Spleen (tissue), 11 donors: Measurements from ENCODE around the gene ZFX. TPM values are rescaled to one million over a fixed set of nuclear protein-coding genes. Genes with fewer than 3 reads are reported as not detected.

ENCODE experiments used
- DNase-seq: peaks from one replicate; pipeline ENCODE4 v3.0.0-alpha.2; 2020
- H3K27ac ChIP-seq, 8 donors: fragments of 200-600 bp; sonication (generic) in 7 of 8; 1 replicate in 4 of 8; 2 replicates in 4 of 8; pipeline versions ENCODE4 v1.5.0 to v1.8.0; 2016 to 2021; ENCODE audit warnings: inconsistent platforms in 4 of 8, mild to moderate bottlenecking in 4 of 8, moderate library complexity in 1 of 8
- H3K27me3 ChIP-seq, 7 donors: fragments of 200-600 bp; sonication (generic) in 6 of 7; replicated peaks in 1 of 7; 1 replicate in 4 of 7; 2 replicates in 3 of 7; pipeline versions ENCODE4 v1.5.0 to v1.8.0; 2016 to 2021; ENCODE audit warnings: inconsistent platforms in 3 of 7, mild to moderate bottlenecking in 1 of 7
- H3K36me3 ChIP-seq, 6 donors: fragments of 200-600 bp; sonication (generic) in 5 of 6; 1 replicate in 4 of 6; 2 replicates in 2 of 6; pipeline versions ENCODE4 v1.5.0 to v1.8.0; 2016 to 2021; ENCODE audit warnings: inconsistent platforms in 2 of 6
- H3K4me1 ChIP-seq, 6 donors: fragments of 200-600 bp; sonication (generic) in 5 of 6; 1 replicate in 3 of 6; 2 replicates in 3 of 6; pipeline versions ENCODE4 v1.5.0 to v1.8.0; 2016 to 2021; ENCODE audit warnings: inconsistent platforms in 3 of 6
- H3K4me3 ChIP-seq, 8 donors: fragments of 200-600 bp; sonication (generic) in 7 of 8; 1 replicate in 4 of 8; 2 replicates in 4 of 8; pipeline versions ENCODE4 v1.5.0 to v1.8.0; 2016 to 2021; ENCODE audit warnings: inconsistent platforms in 4 of 8, mild to moderate bottlenecking in 4 of 8, moderate library complexity in 2 of 8
- H3K9me3 ChIP-seq, 8 donors: fragments of 200-600 bp; sonication (generic) in 7 of 8; 1 replicate in 4 of 8; 2 replicates in 4 of 8; pipeline versions ENCODE4 v1.5.0 to v1.8.0; 2016 to 2021; ENCODE audit warnings: inconsistent platforms in 4 of 8
- POLR2A ChIP-seq, 3 donors: fragments of 450-650 bp; IDR thresholded peaks; one replicate each; pipeline ENCODE4 v1.5.1; 2017; ENCODE audit warnings: antibody characterized with exemption in 3 of 3, mild to moderate bottlenecking in 1 of 3
- POLR2AphosphoS5 ChIP-seq, 3 donors: sonication (generic); formaldehyde crosslinking; IDR thresholded peaks; one replicate each; pipeline ENCODE4 v1.5.1; 2017; ENCODE audit warnings: antibody characterized with exemption in 3 of 3
- WGBS, 5 donors: extraction: QIAGEN DNeasy Blood & Tissue Kit in 3 of 5; methylation state at CpG; one replicate each; pipeline versions ENCODE4 v1.1.5 to v1.1.7; 2013 to 2018; 5-methylcytosine and 5-hydroxymethylcytosine counted together
- intact Hi-C: fragments of 100-400 bp; cut with DNase I; formaldehyde crosslinking; loops from one replicate; pipeline ENCODE4 v1.15.0; 2023; ENCODE audit warnings: low total_unique reads
- polyA plus RNA-seq, 3 donors: library from polyadenylated mRNA; stranded (reverse); fragments of 200-250 nt; gene quantifications; one replicate each; pipeline ENCODE4 v1.2.1, GENCODE V29; 2013
- total RNA-seq, 7 donors: library from RNA; depleted of rRNA in 3 of 7; stranded (reverse); fragments of >200 nt in 3 of 7; fragmentation: NEBNext Ultra II Directional in 4 of 7; extraction: Animal tissue kit (Norgen Biotek cat#: 25700) in 4 of 7; gene quantifications; one replicate each; pipeline versions ENCODE4 v1.1.0 to v1.2.1, GENCODE V29; 2016 to 2021
- TF ChIP-seq, protein P1 (sequence below), 11 experiments: fragments of 200-600 bp in 7 of 11; fragments of 450-650 bp in 4 of 11; sonication (generic) in 4 of 11; IDR thresholded peaks in 8 of 11; conservative IDR thresholded peaks in 3 of 11; 1 replicate in 7 of 11; 2 replicates in 4 of 11; pipeline versions ENCODE4 v1.4.0 to v1.8.0; 2016 to 2021; ENCODE audit warnings: antibody characterized with exemption in 11 of 11, inconsistent platforms in 4 of 11, mild to moderate bottlenecking in 1 of 11
- donor health status: healthy with polysubstance abuse.
- donor health status: DM: no; HTN: no; CAD: no; lungs with moderate emphysema.
- donor health status: DM: no; HTN: no; CAD: no.
- donor health status: Bipolar disorder and iron deficiency.
- donor health status: healthy.
- donor health status: DM: no; HTN: no; CAD: no.
- donor health status: DM: yes; HTN: yes; CAD: no.

Gene ZFX
- total and polyA plus RNA-seq, 10 donors = 5.0 to 105 (median 72.2) TPM

- intact Hi-C loops = no loop called here
- no peaks in the 10 kb centered on the region for H3K27me3 ChIP-seq
- TF ChIP-seq POLR2AphosphoS5 (IDR thresholded peaks at IDR 0.05) (no peak), POLR2A (IDR thresholded peaks at IDR 0.05) (no peak)
- TF ChIP-seq, protein P1, sequence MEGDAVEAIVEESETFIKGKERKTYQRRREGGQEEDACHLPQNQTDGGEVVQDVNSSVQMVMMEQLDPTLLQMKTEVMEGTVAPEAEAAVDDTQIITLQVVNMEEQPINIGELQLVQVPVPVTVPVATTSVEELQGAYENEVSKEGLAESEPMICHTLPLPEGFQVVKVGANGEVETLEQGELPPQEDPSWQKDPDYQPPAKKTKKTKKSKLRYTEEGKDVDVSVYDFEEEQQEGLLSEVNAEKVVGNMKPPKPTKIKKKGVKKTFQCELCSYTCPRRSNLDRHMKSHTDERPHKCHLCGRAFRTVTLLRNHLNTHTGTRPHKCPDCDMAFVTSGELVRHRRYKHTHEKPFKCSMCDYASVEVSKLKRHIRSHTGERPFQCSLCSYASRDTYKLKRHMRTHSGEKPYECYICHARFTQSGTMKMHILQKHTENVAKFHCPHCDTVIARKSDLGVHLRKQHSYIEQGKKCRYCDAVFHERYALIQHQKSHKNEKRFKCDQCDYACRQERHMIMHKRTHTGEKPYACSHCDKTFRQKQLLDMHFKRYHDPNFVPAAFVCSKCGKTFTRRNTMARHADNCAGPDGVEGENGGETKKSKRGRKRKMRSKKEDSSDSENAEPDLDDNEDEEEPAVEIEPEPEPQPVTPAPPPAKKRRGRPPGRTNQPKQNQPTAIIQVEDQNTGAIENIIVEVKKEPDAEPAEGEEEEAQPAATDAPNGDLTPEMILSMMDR (IDR thresholded peaks at IDR 0.05 in 8 of 11, conservative IDR thresholded peaks at IDR 0.05 in 3 of 11) = no peak
- no peak overlapping the region for H3K27ac ChIP-seq
- H3K36me3 ChIP-seq = peaks cover 0 to 30% (median 4%) of the 10 kb centered on the region in 6 donors
- no peaks in the 10 kb centered on the region for H3K9me3 ChIP-seq
- H3K4me3 ChIP-seq = no peak overlapping the region
- WGBS, 5 donors = 74 to 89% (median 88%) methylated on average over 6 of the region's 6 CpGs
- peaks cover 0 to 53% (median 16%) of the 10 kb centered on the region in 6 donors for H3K4me1 ChIP-seq
- DNase-seq = no peak
These were observed 53.0 kb downstream of the ZFX start for GRCh38 chrX:24202465-24203031.

- intact Hi-C loops = no loop called here
- H3K4me3 ChIP-seq = no peak overlapping the region
- 86 to 94% (median 91%) methylated on average over 13 of the region's 13 CpGs for WGBS, 5 donors
- TF ChIP-seq, protein P1 (IDR thresholded peaks at IDR 0.05 in 8 of 11, conservative IDR thresholded peaks at IDR 0.05 in 3 of 11) = no peak
- TF ChIP-seq POLR2A (IDR thresholded peaks at IDR 0.05) = no peak
- TF ChIP-seq POLR2AphosphoS5 (IDR thresholded peaks at IDR 0.05) = peak in 1 of 3 donors; percentile 11
- no peak for DNase-seq
- no peaks in the 10 kb centered on the region for H3K9me3 ChIP-seq
- peaks cover 0 to 37% (median 10%) of the 10 kb centered on the region in 6 donors for H3K36me3 ChIP-seq
- H3K27ac ChIP-seq = no peak overlapping the region
- H3K27me3 ChIP-seq = no peaks in the 10 kb centered on the region
- H3K4me1 ChIP-seq = peaks cover 0 to 53% (median 16%) of the 10 kb centered on the region in 6 donors
These were observed 53.7 kb downstream of the ZFX start for GRCh38 chrX:24203072-24203808.

DNA sequence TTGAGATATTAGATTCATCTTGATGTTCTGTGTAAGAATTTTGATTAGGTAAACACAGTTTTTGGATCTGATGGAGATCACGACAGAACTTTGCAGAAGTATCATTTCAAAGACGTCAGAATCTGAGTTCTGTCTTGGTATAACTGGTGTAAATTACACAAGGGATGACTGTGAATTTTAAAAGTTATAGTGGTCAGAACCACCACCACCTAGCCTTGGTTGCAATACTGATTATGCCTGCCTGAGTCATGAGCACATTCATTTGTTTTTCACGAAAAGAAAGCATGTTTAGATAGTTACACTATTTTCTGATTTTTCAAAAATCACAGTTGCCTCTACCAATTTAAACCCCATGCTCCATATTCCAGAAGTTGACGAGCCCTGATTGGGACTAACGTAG is 54.8 kb downstream of the ZFX start:
- Histone ChIP-seq H3K36me3 (peaks cover 2 to 48% (median 21%) of the 10 kb centered on the region in 6 donors), H3K9me3 (no peaks in the 10 kb centered on the region), H3K27ac (peak overlapping the region in 2 of 8 donors; percentile 7 to 46), H3K4me3 (no peak overlapping the region), H3K4me1 (peaks cover 0 to 53% (median 16%) of the 10 kb centered on the region in 6 donors), H3K27me3 (no peaks in the 10 kb centered on the region)
- no peak for DNase-seq
- 66 to 85% (median 81%) methylated on average over 5 of the region's 5 CpGs for WGBS, 5 donors
- intact Hi-C loops = no loop called here
- no peak for TF ChIP-seq POLR2AphosphoS5 (IDR thresholded peaks at IDR 0.05)

- Histone ChIP-seq H3K36me3 (peaks cover 8 to 54% (median 28%) of the 10 kb centered on the region in 6 donors), H3K4me1 (peaks cover 0 to 52% (median 16%) of the 10 kb centered on the region in 6 donors), H3K27ac (peak overlapping the region in 2 of 8 donors; percentile 7 to 46), H3K27me3 (no peaks in the 10 kb centered on the region), H3K9me3 (no peaks in the 10 kb centered on the region), H3K4me3 (no peak overlapping the region)
- intact Hi-C loops = no loop called here
- no peak for DNase-seq
- WGBS, 5 donors = 30 to 68% (median 55%) methylated on average over 1 of the region's 1 CpG
- no peak for TF ChIP-seq POLR2A (IDR thresholded peaks at IDR 0.05)
These were observed 55.4 kb downstream of the ZFX start for GRCh38 chrX:24204958-24205357.

- Histone ChIP-seq H3K4me3 (no peak overlapping the region), H3K4me1 (peaks cover 0 to 27% (median 8%) of the 10 kb centered on the region in 6 donors), H3K27ac (no peak overlapping the region), H3K36me3 (peaks cover 13 to 71% (median 56%) of the 10 kb centered on the region in 6 donors), H3K9me3 (no peaks in the 10 kb centered on the region), H3K27me3 (no peaks in the 10 kb centered on the region)
- intact Hi-C loops = no loop called here
- 69 to 92% (median 86%) methylated on average over 2 of the region's 2 CpGs for WGBS, 5 donors
- no peak for DNase-seq
- TF ChIP-seq POLR2AphosphoS5 (IDR thresholded peaks at IDR 0.05) (no peak), POLR2A (IDR thresholded peaks at IDR 0.05) (no peak)
- TF ChIP-seq, protein P1 (IDR thresholded peaks at IDR 0.05 in 8 of 11, conservative IDR thresholded peaks at IDR 0.05 in 3 of 11) = no peak
These were observed 58.3 kb downstream of the ZFX start for GRCh38 chrX:24207826-24208225.
